H1 (cell line): ENCODE data around the gene B3GAT2. TPM values are rescaled to one million over a fixed set of nuclear protein-coding genes. Genes with fewer than 3 reads are reported as not detected.

Source experiments
- ATF3 ChIP-seq: IDR thresholded peaks from 2 replicates; pipeline ENCODE4 v1.6.1; 2011; ENCODE audit warnings: low read depth, mild to moderate bottlenecking, low read length; ENCODE audit not compliant: insufficient read depth
- BACH1 ChIP-seq: IDR thresholded peaks from 2 replicates; pipeline ENCODE4 v1.6.1; 2012; ENCODE audit warnings: low read length, improper control_type of control experiment
- CEBPB ChIP-seq: IDR thresholded peaks from 2 replicates; pipeline ENCODE4 v1.6.1; 2012; ENCODE audit warnings: low read depth, low read length
- CHD1 ChIP-seq: IDR thresholded peaks from 2 replicates; pipeline ENCODE4 v1.6.1; 2012; ENCODE audit warnings: low read depth, low read length, improper control_type of control experiment
- EGR1 ChIP-seq: IDR thresholded peaks from 2 replicates; pipeline ENCODE4 v1.6.1; 2011; ENCODE audit warnings: low read depth, low read length, borderline replicate concordance
- EP300 ChIP-seq, 2 experiments: IDR thresholded peaks; 1 replicate in 1 of 2; 2 replicates in 1 of 2; pipeline ENCODE4 v1.6.1; 2011 to 2012; ENCODE audit warnings: low read depth in 2 of 2, low read length in 2 of 2, mild to moderate bottlenecking in 2 of 2, borderline replicate concordance in 1 of 2, inconsistent platforms in 1 of 2, moderate library complexity in 1 of 2
- EZH2 ChIP-seq: fragments of 200-600 bp; sonication (generic); IDR thresholded peaks from 2 replicates; pipeline ENCODE4 v1.7.1; 2012; ENCODE audit warnings: low read depth, mild to moderate bottlenecking, moderate library complexity, low read length, inconsistent platforms; ENCODE audit not compliant: severe bottlenecking
- GTF2F1 ChIP-seq: IDR thresholded peaks from 2 replicates; pipeline ENCODE4 v1.6.1; 2012; ENCODE audit warnings: low read depth, low read length, improper control_type of control experiment, borderline replicate concordance
- HDAC2 ChIP-seq, 2 experiments: fragments of 300-600 bp in 1 of 2; sonication (generic) in 1 of 2; IDR thresholded peaks; 2 replicates each; pipeline ENCODE4 v1.6.1; 2011 to 2012; ENCODE audit warnings: low read depth in 2 of 2, low read length in 2 of 2, mild to moderate bottlenecking in 2 of 2, moderate library complexity in 2 of 2, borderline replicate concordance in 1 of 2, inconsistent platforms in 1 of 2
- HDAC6 ChIP-seq: IDR thresholded peaks from one replicate; pipeline ENCODE4 v1.7.1; 2012; ENCODE audit warnings: low read depth, mild to moderate bottlenecking, inconsistent platforms, low read length, moderate library complexity
- JUN ChIP-seq: IDR thresholded peaks from 2 replicates; pipeline ENCODE4 v1.6.1; 2011; ENCODE audit warnings: low read depth, mild to moderate bottlenecking, improper control_type of control experiment, low read length
- KDM4A ChIP-seq: IDR thresholded peaks from one replicate; pipeline ENCODE4 v1.7.1; 2012; ENCODE audit warnings: low read depth, mild to moderate bottlenecking, moderate library complexity, low read length, inconsistent platforms; ENCODE audit not compliant: severe bottlenecking
- NANOG ChIP-seq: IDR thresholded peaks from 2 replicates; pipeline ENCODE4 v1.6.1; 2011; ENCODE audit warnings: low read length, low read depth, mild to moderate bottlenecking, inconsistent platforms; ENCODE audit not compliant: insufficient read depth, poor library complexity, severe bottlenecking
- POU5F1 ChIP-seq: IDR thresholded peaks from 2 replicates; pipeline ENCODE4 v1.6.1; 2011; ENCODE audit warnings: low read depth, mild to moderate bottlenecking, low read length, moderate library complexity
- RFX5 ChIP-seq: IDR thresholded peaks from 2 replicates; pipeline ENCODE4 v1.6.1; 2011; ENCODE audit warnings: low read depth, low read length, improper control_type of control experiment, borderline replicate concordance
- RXRA ChIP-seq: IDR thresholded peaks from 2 replicates; pipeline ENCODE4 v1.6.1; 2011; ENCODE audit warnings: low read depth, mild to moderate bottlenecking, low read length, moderate library complexity; ENCODE audit not compliant: insufficient read depth
- SIN3A ChIP-seq, 2 experiments: IDR thresholded peaks in 1 of 2; conservative IDR thresholded peaks in 1 of 2; 2 replicates each; pipeline ENCODE4 v1.6.1; 2011 to 2012; ENCODE audit warnings: low read length in 2 of 2, improper control_type of control experiment in 1 of 2, low read depth in 1 of 2, mild to moderate bottlenecking in 1 of 2
- SP4 ChIP-seq: IDR thresholded peaks from 2 replicates; pipeline ENCODE4 v1.6.1; 2012; ENCODE audit warnings: low read length, inconsistent platforms
- TEAD4 ChIP-seq: IDR thresholded peaks from 2 replicates; pipeline ENCODE4 v1.6.1; 2012; ENCODE audit warnings: low read depth, low read length, inconsistent platforms, mixed read lengths
- USF2 ChIP-seq: IDR thresholded peaks from 2 replicates; pipeline ENCODE4 v1.6.1; 2011; ENCODE audit warnings: low read length, improper control_type of control experiment
- YY1 ChIP-seq: IDR thresholded peaks from 2 replicates; pipeline ENCODE4 v1.6.1; 2011; ENCODE audit warnings: low read depth, mild to moderate bottlenecking, low read length
- polyA plus RNA-seq, 7 experiments: library from polyadenylated mRNA; depleted of rRNA in 3 of 7; stranded (reverse) in 5 of 7; unstranded in 2 of 7; fragments of >200 nt in 5 of 7; fragments of 200-250 nt in 2 of 7; gene quantifications; 1 replicate in 5 of 7; 2 replicates in 1 of 7; 4 replicates in 1 of 7; pipeline versions ENCODE4 v1.2.1 to v1.2.3, GENCODE V29; 2011 to 2013; ENCODE audit warnings: missing spikeins in 2 of 7, mixed read lengths in 2 of 7
- total RNA-seq: library from RNA; stranded (reverse); fragmentation: NEBNext Ultra II Directional; extraction: Animal tissue kit (Norgen Biotek cat#: 25700); gene quantifications from 2 replicates; pipeline ENCODE4 v1.2.1, GENCODE V29; 2021

Gene B3GAT2
- total and polyA plus RNA-seq, 2 of the 8 experiments (the other 6 are each of a cell fraction or from before 2014, with no cell fraction given), result 0.83 to 1.9 TPM

- TF ChIP-seq KDM4A (peak; percentile 59), ATF3 (no peak), EP300 (IDR thresholded peaks at IDR 0.05; ENCODE audit: borderline replicate concordance in 1 of 2, low read depth in 2 of 2, low read length in 2 of 2) (no peak; a peak in 1 of 3 replicates), SP4 (no peak), BACH1 (peak; percentile 40), HDAC2 (IDR thresholded peaks at IDR 0.05; ENCODE audit: borderline replicate concordance in 1 of 2, low read depth in 2 of 2, low read length in 2 of 2) (peak; percentile 15 to 44; a peak in 1 of 4 replicates), EZH2 (no peak), RXRA (no peak), EGR1 (peak; percentile 48; the same call in 1 of the 2 replicates), YY1 (0 out of 2 replicates have a peak, but pooled peaks have one; percentile 35), TEAD4 (no peak), NANOG (peak; percentile 56), POU5F1 (no peak), RFX5 (no peak), SIN3A (conservative IDR thresholded peaks at IDR 0.05 in 1 of 2, IDR thresholded peaks at IDR 0.05 in 1 of 2; ENCODE audit: low read depth in 1 of 2, low read length in 2 of 2) (peak; percentile 29 to 62; a peak in 1 of 4 replicates), CHD1 (no peak), HDAC6 (no peak), GTF2F1 (no peak), USF2 (peak; percentile 41), CEBPB (0 out of 2 replicates have a peak, but pooled peaks have one; percentile 16), JUN (no peak)
Measured at GRCh38 chr6:70955441-70956190, 1.2 kb downstream of the B3GAT2 start (continued).
